Liver (tissue), 9 donors: ENCODE measurements around the gene B3GNT4. TPM values are rescaled to one million over a fixed set of nuclear protein-coding genes. Genes with fewer than 3 reads are reported as not detected.

Experiments
- DNase-seq: peaks from one replicate; pipeline ENCODE4 v3.0.0-alpha.2; 2017; ENCODE audit warnings: low spot score
- H3K27ac ChIP-seq, 2 donors: one replicate each; pipeline ENCODE4 v1.7.0; 2013; ENCODE audit warnings: inconsistent platforms in 2 of 2, low read length in 2 of 2, control low read depth in 1 of 2, low read depth in 1 of 2, mild to moderate bottlenecking in 1 of 2
- H3K27me3 ChIP-seq, 4 donors: one replicate each; pipeline versions ENCODE4 v1.6.1 to v1.7.0; 2013; ENCODE audit warnings: low read length in 3 of 4, inconsistent platforms in 1 of 4, mild to moderate bottlenecking in 1 of 4, moderate library complexity in 1 of 4; ENCODE audit not compliant: control insufficient read depth in 4 of 4, insufficient read depth in 4 of 4
- H3K36me3 ChIP-seq, 4 donors: one replicate each; pipeline versions ENCODE4 v1.6.1 to v1.7.0; 2013; ENCODE audit warnings: low read length in 3 of 4, mild to moderate bottlenecking in 3 of 4, low read depth in 1 of 4, moderate library complexity in 1 of 4; ENCODE audit not compliant: control insufficient read depth in 4 of 4, insufficient read depth in 3 of 4
- H3K4me1 ChIP-seq, 4 donors: one replicate each; pipeline versions ENCODE4 v1.6.1 to v1.7.0; 2013; ENCODE audit warnings: low read length in 3 of 4, mild to moderate bottlenecking in 3 of 4, moderate library complexity in 1 of 4; ENCODE audit not compliant: control insufficient read depth in 4 of 4, insufficient read depth in 4 of 4
- H3K4me3 ChIP-seq, 3 donors: one replicate each; pipeline versions ENCODE4 v1.6.1 to v1.7.0; 2013; ENCODE audit warnings: low read length in 3 of 3, control low read depth in 1 of 3, low read depth in 1 of 3, mild to moderate bottlenecking in 1 of 3
- H3K9ac ChIP-seq, 2 donors: one replicate each; pipeline ENCODE4 v1.7.0; 2013; ENCODE audit warnings: low read length in 2 of 2, mild to moderate bottlenecking in 2 of 2, moderate library complexity in 2 of 2, control low read depth in 1 of 2, low read depth in 1 of 2
- H3K9me3 ChIP-seq, 4 donors: one replicate each; pipeline versions ENCODE4 v1.6.1 to v1.7.0; 2013; ENCODE audit warnings: low read length in 3 of 4; ENCODE audit not compliant: control insufficient read depth in 4 of 4
- ATF3 ChIP-seq: IDR thresholded peaks from 2 replicates; pipeline ENCODE4 v1.6.1; 2016; ENCODE audit warnings: antibody characterized with exemption
- CTCF ChIP-seq: fragments of 150-350 bp; IDR thresholded peaks from 2 replicates; pipeline ENCODE4 v1.5.1; 2017; ENCODE audit warnings: improper control_type of control experiment, low read depth, low read length; ENCODE audit not compliant: missing input control
- FOXA2 ChIP-seq: IDR thresholded peaks from 2 replicates; pipeline ENCODE4 v1.6.1; 2016; ENCODE audit warnings: antibody characterized with exemption
- GABPA ChIP-seq, 2 donors: IDR thresholded peaks in 1 of 2; conservative IDR thresholded peaks in 1 of 2; 2 replicates each; pipeline ENCODE4 v1.6.1; 2016; ENCODE audit warnings: antibody characterized with exemption in 2 of 2, mild to moderate bottlenecking in 1 of 2, moderate library complexity in 1 of 2
- HNF4A ChIP-seq, 2 donors: conservative IDR thresholded peaks; 2 replicates each; pipeline ENCODE4 v1.6.1; 2016; ENCODE audit warnings: antibody characterized with exemption in 2 of 2, mild to moderate bottlenecking in 2 of 2
- JUND ChIP-seq, 2 donors: IDR thresholded peaks; 2 replicates each; pipeline ENCODE4 v1.6.1; 2016; ENCODE audit warnings: antibody characterized with exemption in 2 of 2
- NR2F2 ChIP-seq: IDR thresholded peaks from 2 replicates; pipeline ENCODE4 v1.6.1; 2016; ENCODE audit warnings: antibody characterized with exemption
- RXRA ChIP-seq, 2 donors: IDR thresholded peaks; 2 replicates each; pipeline ENCODE4 v1.6.1; 2017 to 2018; ENCODE audit warnings: antibody characterized with exemption in 2 of 2, mild to moderate bottlenecking in 1 of 2
- TAF1 ChIP-seq: conservative IDR thresholded peaks from 2 replicates; pipeline ENCODE4 v1.6.1; 2016; ENCODE audit warnings: antibody characterized with exemption, mild to moderate bottlenecking
- ZBTB33 ChIP-seq: IDR thresholded peaks from 2 replicates; pipeline ENCODE4 v1.6.1; 2016; ENCODE audit warnings: antibody characterized with exemption
- WGBS: extraction: QIAGEN DNeasy Blood & Tissue Kit; methylation state at CpG from one replicate; pipeline ENCODE4 v1.1.7; 2013; 5-methylcytosine and 5-hydroxymethylcytosine counted together
- polyA plus RNA-seq, 2 donors: library from polyadenylated mRNA; stranded (reverse) in 1 of 2; unstranded in 1 of 2; fragments of 200-250 nt in 1 of 2; fragments of >200 nt in 1 of 2; fragmentation: Nextera tagmentation in 1 of 2; extraction: Ambion mirVana in 1 of 2; gene quantifications; one replicate each; pipeline versions ENCODE4 v1.2.1 to v1.2.3, GENCODE V29; 2013 to 2015
- total RNA-seq, 2 donors: library from RNA; depleted of rRNA; stranded (reverse); fragments of >200 nt; gene quantifications; one replicate each; pipeline ENCODE4 v1.2.3, GENCODE V29; 2014
- TF ChIP-seq, protein P1 (sequence below): IDR thresholded peaks from 2 replicates; pipeline ENCODE4 v1.6.1; 2016; ENCODE audit warnings: antibody characterized with exemption
- TF ChIP-seq, protein P2 (sequence below): IDR thresholded peaks from 2 replicates; pipeline ENCODE4 v1.6.1; 2016; ENCODE audit warnings: antibody characterized with exemption, mild to moderate bottlenecking
- donor health status: healthy.
- donor health status: healthy.
- donor health status: healthy.
- donor health status: healthy.
- donor health status: healthy.

B3GNT4 gene
- total and polyA plus RNA-seq, 4 donors = 0.14 to 0.43 TPM; not detected in 2

DNA sequence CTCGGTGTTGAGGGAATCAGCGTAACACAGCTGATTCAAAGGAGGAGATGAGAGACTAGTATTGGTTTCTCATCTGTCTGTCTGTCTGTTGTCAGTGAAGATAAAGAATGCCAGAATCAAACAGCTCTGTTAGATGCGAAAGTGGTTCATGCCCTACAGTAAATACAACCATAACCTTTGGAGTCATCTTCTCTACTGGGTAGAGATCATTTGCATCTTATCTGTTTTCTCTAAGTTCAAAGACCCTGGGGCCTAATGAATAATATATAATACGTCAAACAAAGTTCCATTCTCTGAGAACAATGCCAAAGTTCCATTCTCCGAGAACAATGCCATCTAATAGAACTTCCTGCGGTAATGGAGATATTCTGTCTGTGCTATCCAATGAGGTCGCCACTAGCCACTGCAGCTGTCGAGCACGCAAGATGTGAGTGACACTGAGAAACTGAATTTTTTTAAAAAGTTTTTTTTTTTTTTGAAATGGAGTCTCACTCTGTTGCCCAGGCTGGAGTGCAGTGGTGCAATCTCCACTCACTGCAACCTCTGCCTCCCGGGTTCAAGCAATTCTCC is 36.1 kb upstream of the B3GNT4 start:
- TF ChIP-seq CTCF = no peak
- no peak for TF ChIP-seq FOXA2
- peak in 1 of 2 donors; percentile 44 for TF ChIP-seq HNF4A (conservative IDR thresholded peaks at IDR 0.05)
- peak in 1 of 2 donors; percentile 23 for TF ChIP-seq RXRA (IDR thresholded peaks at IDR 0.05)
- TF ChIP-seq TAF1 = no peak
- TF ChIP-seq NR2F2 = no peak
- Histone ChIP-seq H3K4me3 (no peak overlapping the region), H3K27ac (no peak overlapping the region), H3K4me1 (peaks cover 0 to 11% (median under 1%) of the 10 kb centered on the region in 4 donors), H3K9ac (no peak overlapping the region), H3K27me3 (no peaks in the 10 kb centered on the region), H3K9me3 (no peaks in the 10 kb centered on the region), H3K36me3 (no peaks in the 10 kb centered on the region)
- 69% methylated on average over 10 of the region's 10 CpGs for WGBS
- no peak for DNase-seq

- H3K9me3 ChIP-seq = no peaks in the 10 kb centered on the region
- H3K27me3 ChIP-seq = no peaks in the 10 kb centered on the region
- 96% methylated on average over 3 of the region's 3 CpGs for WGBS
- H3K9ac ChIP-seq = no peak overlapping the region
- H3K36me3 ChIP-seq = no peaks in the 10 kb centered on the region
- H3K4me3 ChIP-seq = no peak overlapping the region
- TF ChIP-seq JUND (IDR thresholded peaks at IDR 0.05) (no peak), ATF3 (no peak), ZBTB33 (no peak), GABPA (IDR thresholded peaks at IDR 0.05 in 1 of 2, conservative IDR thresholded peaks at IDR 0.05 in 1 of 2) (no peak)
- TF ChIP-seq, protein P1, sequence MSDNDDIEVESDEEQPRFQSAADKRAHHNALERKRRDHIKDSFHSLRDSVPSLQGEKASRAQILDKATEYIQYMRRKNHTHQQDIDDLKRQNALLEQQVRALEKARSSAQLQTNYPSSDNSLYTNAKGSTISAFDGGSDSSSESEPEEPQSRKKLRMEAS = no peak
- TF ChIP-seq, protein P2, sequence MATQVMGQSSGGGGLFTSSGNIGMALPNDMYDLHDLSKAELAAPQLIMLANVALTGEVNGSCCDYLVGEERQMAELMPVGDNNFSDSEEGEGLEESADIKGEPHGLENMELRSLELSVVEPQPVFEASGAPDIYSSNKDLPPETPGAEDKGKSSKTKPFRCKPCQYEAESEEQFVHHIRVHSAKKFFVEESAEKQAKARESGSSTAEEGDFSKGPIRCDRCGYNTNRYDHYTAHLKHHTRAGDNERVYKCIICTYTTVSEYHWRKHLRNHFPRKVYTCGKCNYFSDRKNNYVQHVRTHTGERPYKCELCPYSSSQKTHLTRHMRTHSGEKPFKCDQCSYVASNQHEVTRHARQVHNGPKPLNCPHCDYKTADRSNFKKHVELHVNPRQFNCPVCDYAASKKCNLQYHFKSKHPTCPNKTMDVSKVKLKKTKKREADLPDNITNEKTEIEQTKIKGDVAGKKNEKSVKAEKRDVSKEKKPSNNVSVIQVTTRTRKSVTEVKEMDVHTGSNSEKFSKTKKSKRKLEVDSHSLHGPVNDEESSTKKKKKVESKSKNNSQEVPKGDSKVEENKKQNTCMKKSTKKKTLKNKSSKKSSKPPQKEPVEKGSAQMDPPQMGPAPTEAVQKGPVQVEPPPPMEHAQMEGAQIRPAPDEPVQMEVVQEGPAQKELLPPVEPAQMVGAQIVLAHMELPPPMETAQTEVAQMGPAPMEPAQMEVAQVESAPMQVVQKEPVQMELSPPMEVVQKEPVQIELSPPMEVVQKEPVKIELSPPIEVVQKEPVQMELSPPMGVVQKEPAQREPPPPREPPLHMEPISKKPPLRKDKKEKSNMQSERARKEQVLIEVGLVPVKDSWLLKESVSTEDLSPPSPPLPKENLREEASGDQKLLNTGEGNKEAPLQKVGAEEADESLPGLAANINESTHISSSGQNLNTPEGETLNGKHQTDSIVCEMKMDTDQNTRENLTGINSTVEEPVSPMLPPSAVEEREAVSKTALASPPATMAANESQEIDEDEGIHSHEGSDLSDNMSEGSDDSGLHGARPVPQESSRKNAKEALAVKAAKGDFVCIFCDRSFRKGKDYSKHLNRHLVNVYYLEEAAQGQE = no peak
- no peak for DNase-seq
- H3K27ac ChIP-seq = no peak overlapping the region
- peaks cover 0 to 14% (median under 1%) of the 10 kb centered on the region in 4 donors for H3K4me1 ChIP-seq
These were observed 35.0 kb upstream of the B3GNT4 start for GRCh38 chr12:122168492-122168891.
